HepG2 (cell line): ENCODE results near the gene TMEM184C. TPM values are rescaled to one million over a fixed set of nuclear protein-coding genes. Genes with fewer than 3 reads are reported as not detected.

ENCODE experiments used
- FOXM1 ChIP-seq: sonication (generic); formaldehyde crosslinking; IDR thresholded peaks from 2 replicates; pipeline ENCODE4 v1.5.0; 2020; ENCODE audit warnings: missing genetic modification reagents
- HOXA3 ChIP-seq: sonication (generic); formaldehyde crosslinking; IDR thresholded peaks from 2 replicates; pipeline ENCODE4 v1.5.0; 2020; ENCODE audit warnings: missing genetic modification reagents
- JUND ChIP-seq: sonication (generic); formaldehyde crosslinking; IDR thresholded peaks from 2 replicates; pipeline ENCODE4 v1.8.0; 2022; ENCODE audit warnings: mild to moderate bottlenecking, missing genetic modification reagents
- POLR2AphosphoS2 ChIP-seq: IDR thresholded peaks from 2 replicates; pipeline ENCODE4 v1.6.1; 2011; ENCODE audit warnings: low read depth, low read length, improper control_type of control experiment
- RNF2 ChIP-seq: fragments of 450-650 bp; conservative IDR thresholded peaks from 2 replicates; pipeline ENCODE4 v1.6.1; 2016; ENCODE audit warnings: low read depth
- ZFP36L1 ChIP-seq: sonication (generic); formaldehyde crosslinking; IDR thresholded peaks from 2 replicates; pipeline ENCODE4 v1.8.0; 2022; ENCODE audit warnings: mild to moderate bottlenecking, missing genetic modification reagents, moderate library complexity
- ZMYM3 ChIP-seq: sonication (generic); formaldehyde crosslinking; IDR thresholded peaks from 2 replicates; pipeline ENCODE4 v1.5.1; 2020; ENCODE audit warnings: mild to moderate bottlenecking, missing genetic modification reagents
- ZNF180 ChIP-seq: sonication (generic); formaldehyde crosslinking; IDR thresholded peaks from 2 replicates; pipeline ENCODE4 v1.4.0; 2020; ENCODE audit warnings: low read depth, missing genetic modification reagents, borderline replicate concordance
- ZNF230 ChIP-seq: sonication (generic); formaldehyde crosslinking; IDR thresholded peaks from 2 replicates; pipeline ENCODE4 v1.4.0; 2020; ENCODE audit warnings: mild to moderate bottlenecking, missing genetic modification reagents
- ZNF382 ChIP-seq: sonication (generic); formaldehyde crosslinking; IDR thresholded peaks from 2 replicates; pipeline ENCODE4 v1.5.0; 2020; ENCODE audit warnings: missing genetic modification reagents, mild to moderate bottlenecking, borderline replicate concordance
- ZNF441 ChIP-seq: sonication (generic); formaldehyde crosslinking; IDR thresholded peaks from 2 replicates; pipeline ENCODE4 v1.7.0; 2021; ENCODE audit warnings: missing genetic modification reagents, borderline replicate concordance
- polyA plus RNA-seq, 8 experiments: library from polyadenylated mRNA; depleted of rRNA in 3 of 8; stranded (reverse) in 7 of 8; unstranded in 1 of 8; fragments of >200 nt; fragmentation: Illumina TruSeq in 4 of 8; extraction: Trizol in 4 of 8; gene quantifications; 2 replicates each; pipeline versions ENCODE4 v1.2.1 to v1.2.3, GENCODE V29; 2011 to 2016; ENCODE audit warnings: low read depth in 4 of 8, missing spikeins in 1 of 8, mixed read lengths in 1 of 8; ENCODE audit not compliant: insufficient read depth in 1 of 8
- total RNA-seq, 5 experiments: library from RNA; depleted of rRNA; stranded (reverse); fragments of >200 nt; fragmentation: Illumina TruSeq; extraction: Trizol; gene quantifications; 2 replicates each; pipeline ENCODE4 v1.2.3, GENCODE V29; 2016; ENCODE audit warnings: low read depth in 1 of 5
- TF ChIP-seq, protein P1 (sequence below): sonication (generic); formaldehyde crosslinking; conservative IDR thresholded peaks from 2 replicates; pipeline ENCODE4 v1.8.0; 2022; ENCODE audit warnings: mild to moderate bottlenecking, moderate library complexity, missing genetic modification reagents
- TF ChIP-seq, protein P2 (sequence below): sonication (generic); formaldehyde crosslinking; IDR thresholded peaks from 2 replicates; pipeline ENCODE4 v1.5.1; 2020; ENCODE audit warnings: mild to moderate bottlenecking, missing genetic modification reagents, moderate library complexity
- TF ChIP-seq, protein P3 (sequence below): sonication (generic); formaldehyde crosslinking; IDR thresholded peaks from 2 replicates; pipeline ENCODE4 v1.8.0; 2022; ENCODE audit warnings: low read depth, missing genetic modification reagents
- TF ChIP-seq, protein P4 (sequence below): fragments of 450-650 bp; IDR thresholded peaks from 2 replicates; pipeline ENCODE4 v1.6.1; 2017; ENCODE audit warnings: mild to moderate bottlenecking
- TF ChIP-seq, protein P5 (sequence below): sonication (generic); formaldehyde crosslinking; IDR thresholded peaks from 2 replicates; pipeline ENCODE4 v1.4.0; 2020; ENCODE audit warnings: low read depth, mild to moderate bottlenecking, missing genetic modification reagents
- TF ChIP-seq, protein P6 (sequence below): sonication (generic); formaldehyde crosslinking; IDR thresholded peaks from 2 replicates; pipeline ENCODE4 v1.9.0; 2021; ENCODE audit warnings: missing genetic modification reagents, mild to moderate bottlenecking, borderline replicate concordance

The TMEM184C gene
- total and polyA plus RNA-seq, 2 of the 13 experiments (the other 11 are each of a cell fraction or from before 2014, with no cell fraction given) = 13.9 to 26.1 TPM

DNA sequence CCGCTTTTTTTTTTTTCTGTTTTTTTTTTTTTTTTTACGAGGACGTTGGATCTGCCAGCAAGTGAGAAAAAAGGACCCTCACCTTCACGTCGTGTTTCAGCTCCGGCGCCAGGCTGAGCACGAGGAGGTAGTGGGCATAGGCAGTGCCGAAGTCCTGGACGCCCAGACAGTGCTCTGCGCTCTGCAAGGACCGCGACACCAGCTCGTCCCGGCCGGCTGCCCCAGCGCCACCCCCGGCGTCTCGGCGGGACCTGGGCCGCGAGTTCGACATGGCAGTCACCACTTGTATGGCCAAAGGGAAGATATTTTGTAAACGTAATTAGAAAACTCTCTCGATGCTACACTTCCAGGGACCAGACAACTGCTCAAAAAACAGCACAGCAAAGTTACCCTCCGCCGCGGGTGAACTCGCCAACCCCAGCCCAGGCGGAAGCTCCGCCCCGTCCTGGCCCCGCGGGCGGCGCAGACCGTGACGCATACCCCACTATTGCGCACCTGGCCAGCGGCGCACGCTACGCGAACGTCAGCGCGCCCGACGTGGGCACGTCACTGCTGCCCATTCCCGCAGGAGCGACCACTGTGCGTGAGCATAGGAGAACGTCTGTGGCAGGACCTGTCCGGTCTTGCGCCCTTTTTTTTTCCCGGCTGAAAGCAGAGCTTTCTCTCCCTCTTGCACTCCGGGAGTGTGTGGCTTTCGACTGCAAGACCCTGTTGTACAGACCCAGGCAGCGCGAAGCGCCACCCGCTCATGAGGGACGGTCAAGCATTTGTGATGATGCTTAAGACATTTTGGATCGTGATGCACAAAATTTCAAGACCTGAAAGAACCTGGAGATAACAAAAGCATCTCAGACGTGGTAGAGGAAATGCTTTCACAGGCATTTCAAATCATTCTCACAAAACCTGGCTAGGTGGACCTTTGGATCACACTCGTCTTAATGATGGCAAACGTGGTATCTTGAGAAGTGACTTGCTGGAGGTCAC is 66.8 kb downstream of the TMEM184C start, which contains the start of gene PRMT9 (continued):
- TF ChIP-seq, protein P1, sequence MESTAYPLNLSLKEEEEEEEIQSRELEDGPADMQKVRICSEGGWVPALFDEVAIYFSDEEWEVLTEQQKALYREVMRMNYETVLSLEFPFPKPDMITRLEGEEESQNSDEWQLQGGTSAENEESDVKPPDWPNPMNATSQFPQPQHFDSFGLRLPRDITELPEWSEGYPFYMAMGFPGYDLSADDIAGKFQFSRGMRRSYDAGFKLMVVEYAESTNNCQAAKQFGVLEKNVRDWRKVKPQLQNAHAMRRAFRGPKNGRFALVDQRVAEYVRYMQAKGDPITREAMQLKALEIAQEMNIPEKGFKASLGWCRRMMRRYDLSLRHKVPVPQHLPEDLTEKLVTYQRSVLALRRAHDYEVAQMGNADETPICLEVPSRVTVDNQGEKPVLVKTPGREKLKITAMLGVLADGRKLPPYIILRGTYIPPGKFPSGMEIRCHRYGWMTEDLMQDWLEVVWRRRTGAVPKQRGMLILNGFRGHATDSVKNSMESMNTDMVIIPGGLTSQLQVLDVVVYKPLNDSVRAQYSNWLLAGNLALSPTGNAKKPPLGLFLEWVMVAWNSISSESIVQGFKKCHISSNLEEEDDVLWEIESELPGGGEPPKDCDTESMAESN = 0 out of 2 replicates have a peak, but pooled peaks have one; percentile 28
- no peak for TF ChIP-seq ZNF230 (CRISPR knock-in tag)
- TF ChIP-seq, protein P2, sequence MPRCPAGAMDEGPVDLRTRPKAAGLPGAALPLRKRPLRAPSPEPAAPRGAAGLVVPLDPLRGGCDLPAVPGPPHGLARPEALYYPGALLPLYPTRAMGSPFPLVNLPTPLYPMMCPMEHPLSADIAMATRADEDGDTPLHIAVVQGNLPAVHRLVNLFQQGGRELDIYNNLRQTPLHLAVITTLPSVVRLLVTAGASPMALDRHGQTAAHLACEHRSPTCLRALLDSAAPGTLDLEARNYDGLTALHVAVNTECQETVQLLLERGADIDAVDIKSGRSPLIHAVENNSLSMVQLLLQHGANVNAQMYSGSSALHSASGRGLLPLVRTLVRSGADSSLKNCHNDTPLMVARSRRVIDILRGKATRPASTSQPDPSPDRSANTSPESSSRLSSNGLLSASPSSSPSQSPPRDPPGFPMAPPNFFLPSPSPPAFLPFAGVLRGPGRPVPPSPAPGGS (CRISPR knock-in tag) = peak; percentile 54; the same call in 1 of the 2 replicates
- 0 out of 2 replicates have a peak, but pooled peaks have one; percentile 28 for TF ChIP-seq ZNF180 (CRISPR knock-in tag)
- no peak for TF ChIP-seq ZFP36L1 (CRISPR knock-in tag)
- TF ChIP-seq, protein P3, sequence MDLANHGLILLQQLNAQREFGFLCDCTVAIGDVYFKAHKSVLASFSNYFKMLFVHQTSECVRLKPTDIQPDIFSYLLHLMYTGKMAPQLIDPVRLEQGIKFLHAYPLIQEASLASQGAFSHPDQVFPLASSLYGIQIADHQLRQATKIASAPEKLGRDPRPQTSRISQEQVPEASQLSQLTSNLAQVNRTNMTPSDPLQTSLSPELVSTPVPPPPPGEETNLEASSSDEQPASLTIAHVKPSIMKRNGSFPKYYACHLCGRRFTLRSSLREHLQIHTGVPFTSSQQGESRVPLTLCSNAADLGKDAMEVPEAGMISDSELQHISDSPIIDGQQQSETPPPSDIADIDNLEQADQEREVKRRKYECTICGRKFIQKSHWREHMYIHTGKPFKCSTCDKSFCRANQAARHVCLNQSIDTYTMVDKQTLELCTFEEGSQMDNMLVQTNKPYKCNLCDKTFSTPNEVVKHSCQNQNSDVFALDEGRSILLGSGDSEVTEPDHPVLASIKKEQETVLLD (CRISPR knock-in tag) = no peak
- no peak for TF ChIP-seq POLR2AphosphoS2
- TF ChIP-seq HOXA3 (CRISPR knock-in tag) = peak; percentile 100
- TF ChIP-seq FOXM1 = 0 out of 2 replicates have a peak, but pooled peaks have one; percentile 28
- TF ChIP-seq JUND (CRISPR knock-in tag) = no peak
- peak; percentile 36; the same call in 1 of the 2 replicates for TF ChIP-seq ZNF441 (CRISPR knock-in tag)
- TF ChIP-seq, protein P4, sequence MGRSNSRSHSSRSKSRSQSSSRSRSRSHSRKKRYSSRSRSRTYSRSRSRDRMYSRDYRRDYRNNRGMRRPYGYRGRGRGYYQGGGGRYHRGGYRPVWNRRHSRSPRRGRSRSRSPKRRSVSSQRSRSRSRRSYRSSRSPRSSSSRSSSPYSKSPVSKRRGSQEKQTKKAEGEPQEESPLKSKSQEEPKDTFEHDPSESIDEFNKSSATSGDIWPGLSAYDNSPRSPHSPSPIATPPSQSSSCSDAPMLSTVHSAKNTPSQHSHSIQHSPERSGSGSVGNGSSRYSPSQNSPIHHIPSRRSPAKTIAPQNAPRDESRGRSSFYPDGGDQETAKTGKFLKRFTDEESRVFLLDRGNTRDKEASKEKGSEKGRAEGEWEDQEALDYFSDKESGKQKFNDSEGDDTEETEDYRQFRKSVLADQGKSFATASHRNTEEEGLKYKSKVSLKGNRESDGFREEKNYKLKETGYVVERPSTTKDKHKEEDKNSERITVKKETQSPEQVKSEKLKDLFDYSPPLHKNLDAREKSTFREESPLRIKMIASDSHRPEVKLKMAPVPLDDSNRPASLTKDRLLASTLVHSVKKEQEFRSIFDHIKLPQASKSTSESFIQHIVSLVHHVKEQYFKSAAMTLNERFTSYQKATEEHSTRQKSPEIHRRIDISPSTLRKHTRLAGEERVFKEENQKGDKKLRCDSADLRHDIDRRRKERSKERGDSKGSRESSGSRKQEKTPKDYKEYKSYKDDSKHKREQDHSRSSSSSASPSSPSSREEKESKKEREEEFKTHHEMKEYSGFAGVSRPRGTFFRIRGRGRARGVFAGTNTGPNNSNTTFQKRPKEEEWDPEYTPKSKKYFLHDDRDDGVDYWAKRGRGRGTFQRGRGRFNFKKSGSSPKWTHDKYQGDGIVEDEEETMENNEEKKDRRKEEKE = no peak
- TF ChIP-seq, protein P5, sequence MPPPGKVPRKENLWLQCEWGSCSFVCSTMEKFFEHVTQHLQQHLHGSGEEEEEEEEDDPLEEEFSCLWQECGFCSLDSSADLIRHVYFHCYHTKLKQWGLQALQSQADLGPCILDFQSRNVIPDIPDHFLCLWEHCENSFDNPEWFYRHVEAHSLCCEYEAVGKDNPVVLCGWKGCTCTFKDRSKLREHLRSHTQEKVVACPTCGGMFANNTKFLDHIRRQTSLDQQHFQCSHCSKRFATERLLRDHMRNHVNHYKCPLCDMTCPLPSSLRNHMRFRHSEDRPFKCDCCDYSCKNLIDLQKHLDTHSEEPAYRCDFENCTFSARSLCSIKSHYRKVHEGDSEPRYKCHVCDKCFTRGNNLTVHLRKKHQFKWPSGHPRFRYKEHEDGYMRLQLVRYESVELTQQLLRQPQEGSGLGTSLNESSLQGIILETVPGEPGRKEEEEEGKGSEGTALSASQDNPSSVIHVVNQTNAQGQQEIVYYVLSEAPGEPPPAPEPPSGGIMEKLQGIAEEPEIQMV = peak; percentile 47; the same call in 1 of the 2 replicates
- no peak for TF ChIP-seq ZNF382
- TF ChIP-seq, protein P6, sequence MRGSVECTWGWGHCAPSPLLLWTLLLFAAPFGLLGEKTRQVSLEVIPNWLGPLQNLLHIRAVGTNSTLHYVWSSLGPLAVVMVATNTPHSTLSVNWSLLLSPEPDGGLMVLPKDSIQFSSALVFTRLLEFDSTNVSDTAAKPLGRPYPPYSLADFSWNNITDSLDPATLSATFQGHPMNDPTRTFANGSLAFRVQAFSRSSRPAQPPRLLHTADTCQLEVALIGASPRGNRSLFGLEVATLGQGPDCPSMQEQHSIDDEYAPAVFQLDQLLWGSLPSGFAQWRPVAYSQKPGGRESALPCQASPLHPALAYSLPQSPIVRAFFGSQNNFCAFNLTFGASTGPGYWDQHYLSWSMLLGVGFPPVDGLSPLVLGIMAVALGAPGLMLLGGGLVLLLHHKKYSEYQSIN = 0 out of 2 replicates have a peak, but pooled peaks have one; percentile 26
- no peak; the same call in 1 of the 2 replicates for TF ChIP-seq RNF2
- TF ChIP-seq ZMYM3 = peak; percentile 52
